Mucosa of rectum (tissue), 2 donors: ENCODE measurements around the gene UNC79.
"Not testable (repeated sequence)": the region's sequence is repeated elsewhere in the genome, so short reads cannot be mapped to it uniquely, and the experiment has no call there.

ENCODE experiments used
- H3K27ac ChIP-seq, 2 donors: one replicate each; pipeline ENCODE4 v1.7.0; 2013; ENCODE audit warnings: inconsistent platforms in 2 of 2, low read depth in 2 of 2, low read length in 2 of 2
- H3K27me3 ChIP-seq, 2 donors: one replicate each; pipeline ENCODE4 v1.7.0; 2013; ENCODE audit warnings: low read length in 2 of 2; ENCODE audit not compliant: control insufficient read depth in 2 of 2, insufficient read depth in 2 of 2
- H3K36me3 ChIP-seq, 2 donors: one replicate each; pipeline ENCODE4 v1.7.0; 2013; ENCODE audit warnings: low read length in 2 of 2; ENCODE audit not compliant: control insufficient read depth in 2 of 2, insufficient read depth in 2 of 2
- H3K4me1 ChIP-seq, 2 donors: one replicate each; pipeline ENCODE4 v1.7.0; 2013; ENCODE audit warnings: low read length in 2 of 2, mild to moderate bottlenecking in 1 of 2; ENCODE audit not compliant: control insufficient read depth in 2 of 2, insufficient read depth in 2 of 2
- H3K4me3 ChIP-seq, 2 donors: one replicate each; pipeline ENCODE4 v1.7.0; 2013; ENCODE audit warnings: low read length in 2 of 2
- H3K9ac ChIP-seq, 2 donors: one replicate each; pipeline ENCODE4 v1.7.0; 2013; ENCODE audit warnings: low read length in 2 of 2, low read depth in 1 of 2, mild to moderate bottlenecking in 1 of 2
- H3K9me3 ChIP-seq, 2 donors: one replicate each; pipeline ENCODE4 v1.7.0; 2013; ENCODE audit warnings: low read length in 2 of 2; ENCODE audit not compliant: control insufficient read depth in 2 of 2
- donor health status: healthy.
- donor health status: Normal muscosa, but diverticular disease.

Gene UNC79

GRCh38 chr14:93430315-93431035 is at the start of gene UNC79:
Gene UNC79, plus strand, starts transcription at chr14:93430939. Its CDS starts 91 bp downstream, at chr14:93431030.
- no peaks in the 10 kb centered on the region for H3K4me1 ChIP-seq
- H3K4me3 ChIP-seq = no peak within 1 kb of the TSS
- H3K9me3 ChIP-seq = no peaks in the 10 kb centered on the region
- peaks cover 7 to 11% of the 10 kb centered on the region in 2 donors for H3K27me3 ChIP-seq
- no peak within 1 kb of the TSS for H3K9ac ChIP-seq
- no peak within 1 kb of the TSS for H3K27ac ChIP-seq
- no peaks in the 10 kb centered on the region for H3K36me3 ChIP-seq

DNA sequence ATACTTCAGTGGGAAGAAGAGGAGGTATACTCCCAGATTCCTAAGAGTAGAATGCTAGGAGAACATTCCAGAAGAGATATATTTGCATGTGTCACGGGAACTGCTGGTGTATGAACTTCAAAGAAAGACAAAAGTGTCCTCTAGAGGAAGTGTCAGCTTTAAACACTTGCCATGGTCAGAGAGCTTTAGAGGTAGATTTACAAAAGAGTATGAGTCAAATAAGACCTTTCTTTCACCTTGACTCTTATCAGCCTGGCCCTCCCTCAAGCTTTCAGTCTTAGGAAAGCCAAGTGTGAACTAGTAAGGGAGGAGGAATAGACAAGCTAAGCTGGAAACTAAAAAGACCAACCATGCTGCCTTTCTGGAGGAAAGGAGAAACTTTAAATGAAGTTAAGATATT is 49.1 kb upstream of the UNC79 start:
- no peaks in the 10 kb centered on the region for H3K36me3 ChIP-seq
- no peak overlapping the region for H3K9ac ChIP-seq
- no peaks in the 10 kb centered on the region for H3K4me1 ChIP-seq
- no peak overlapping the region for H3K4me3 ChIP-seq
- no peaks in the 10 kb centered on the region for H3K27me3 ChIP-seq
- no peak overlapping the region for H3K27ac ChIP-seq
- H3K9me3 ChIP-seq = no peaks in the 10 kb centered on the region

DNA sequence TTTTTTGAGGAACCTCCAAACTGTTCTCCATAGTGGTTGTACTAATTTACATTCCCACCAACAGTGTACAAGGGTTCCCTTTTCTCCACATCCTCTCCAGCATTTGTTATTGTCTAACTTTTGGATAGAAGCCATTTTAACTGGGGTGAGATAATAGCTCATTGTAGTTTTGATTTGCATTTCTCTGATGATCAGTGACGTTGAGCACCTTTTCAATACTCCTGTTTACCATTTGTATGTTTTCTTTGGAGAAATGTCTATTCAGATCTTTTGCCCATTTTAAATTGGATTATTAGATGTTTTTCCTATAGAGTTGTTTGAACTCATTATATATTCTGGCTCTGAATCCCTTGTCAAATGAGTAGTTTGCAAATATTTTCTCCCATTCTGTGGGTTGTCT is 46.5 kb upstream of the UNC79 start:
- not testable (repeated sequence) for H3K27ac ChIP-seq, H3K36me3 ChIP-seq, H3K9ac ChIP-seq, H3K27me3 ChIP-seq, H3K4me1 ChIP-seq, H3K4me3 ChIP-seq, H3K9me3 ChIP-seq

DNA sequence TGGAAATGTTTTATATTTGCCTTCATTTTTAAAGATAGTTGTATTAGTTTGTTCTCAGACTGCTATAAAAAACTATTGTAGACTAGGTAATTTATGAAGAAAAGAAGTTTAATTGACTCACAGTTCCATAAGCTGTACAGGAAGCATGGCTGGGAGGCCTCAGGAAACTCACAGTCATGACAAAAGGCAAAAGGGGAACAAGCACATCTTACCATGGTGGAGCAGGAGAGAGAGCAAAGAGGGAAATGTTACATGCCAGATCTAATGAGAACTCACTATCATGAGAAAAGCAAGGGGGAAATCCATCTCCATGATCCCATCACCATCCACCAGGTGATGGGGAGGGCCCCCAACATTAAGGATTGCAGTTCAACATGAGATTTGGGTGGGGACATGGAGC is 35.5 kb upstream of the UNC79 start:
- H3K4me1 ChIP-seq = no peaks in the 10 kb centered on the region
- H3K27ac ChIP-seq = no peak overlapping the region
- H3K4me3 ChIP-seq = no peak overlapping the region
- H3K9me3 ChIP-seq = no peaks in the 10 kb centered on the region
- no peak overlapping the region for H3K9ac ChIP-seq
- no peaks in the 10 kb centered on the region for H3K27me3 ChIP-seq
- no peaks in the 10 kb centered on the region for H3K36me3 ChIP-seq

DNA sequence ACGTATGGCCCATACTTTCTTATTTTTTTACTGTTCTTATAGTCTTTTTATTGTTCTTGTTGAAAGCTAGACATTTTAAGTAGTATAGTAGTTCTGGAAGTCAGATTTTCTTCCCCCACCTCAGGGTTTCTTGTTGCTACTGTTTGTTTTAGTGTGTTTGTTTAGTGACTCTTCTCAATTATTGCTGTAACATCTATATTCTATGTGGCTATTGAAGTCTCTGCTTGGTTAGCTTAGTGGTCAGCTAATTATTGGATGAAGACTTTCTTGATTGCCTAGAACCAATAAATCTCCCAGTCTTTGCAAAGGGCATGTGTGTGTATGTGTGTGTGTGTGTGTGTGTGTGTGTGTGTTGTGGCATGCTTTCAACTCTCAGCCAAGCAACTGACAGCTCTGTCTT is 34.3 kb upstream of the UNC79 start:
- Histone ChIP-seq H3K4me3 (no peak overlapping the region), H3K4me1 (no peaks in the 10 kb centered on the region), H3K36me3 (no peaks in the 10 kb centered on the region), H3K9me3 (no peaks in the 10 kb centered on the region), H3K27me3 (no peaks in the 10 kb centered on the region), H3K9ac (no peak overlapping the region), H3K27ac (no peak overlapping the region)

GRCh38 chr14:93398491-93398890 is 32.2 kb upstream of the UNC79 start:
- H3K4me3 ChIP-seq = no peak overlapping the region
- H3K27ac ChIP-seq = no peak overlapping the region
- no peaks in the 10 kb centered on the region for H3K27me3 ChIP-seq
- H3K9me3 ChIP-seq = no peaks in the 10 kb centered on the region
- no peak overlapping the region for H3K9ac ChIP-seq
- no peaks in the 10 kb centered on the region for H3K4me1 ChIP-seq
- H3K36me3 ChIP-seq = no peaks in the 10 kb centered on the region

- Histone ChIP-seq H3K36me3 (no peaks in the 10 kb centered on the region), H3K4me1 (no peaks in the 10 kb centered on the region), H3K4me3 (no peak overlapping the region), H3K27me3 (no peaks in the 10 kb centered on the region), H3K27ac (no peak overlapping the region), H3K9me3 (no peaks in the 10 kb centered on the region), H3K9ac (no peak overlapping the region)
Observed at GRCh38 chr14:93402951-93403350, 27.8 kb upstream of the UNC79 start.

- Histone ChIP-seq H3K4me3 (no peak overlapping the region), H3K9me3 (no peaks in the 10 kb centered on the region), H3K27ac (no peak overlapping the region), H3K9ac (no peak overlapping the region), H3K36me3 (no peaks in the 10 kb centered on the region), H3K4me1 (no peaks in the 10 kb centered on the region), H3K27me3 (no peaks in the 10 kb centered on the region)
Observed at GRCh38 chr14:93410021-93410420, 20.7 kb upstream of the UNC79 start.

GRCh38 chr14:93410893-93411292 is 19.8 kb upstream of the UNC79 start:
- Histone ChIP-seq H3K9ac (no peak overlapping the region), H3K27me3 (no peaks in the 10 kb centered on the region), H3K36me3 (no peaks in the 10 kb centered on the region), H3K27ac (no peak overlapping the region), H3K9me3 (no peaks in the 10 kb centered on the region), H3K4me3 (no peak overlapping the region), H3K4me1 (no peaks in the 10 kb centered on the region)

GRCh38 chr14:93425136-93425535 is 5.6 kb upstream of the UNC79 start:
- H3K9ac ChIP-seq, H3K9me3 ChIP-seq, H3K36me3 ChIP-seq, H3K4me3 ChIP-seq, H3K27ac ChIP-seq, H3K4me1 ChIP-seq, H3K27me3 ChIP-seq: not testable (repeated sequence)

DNA sequence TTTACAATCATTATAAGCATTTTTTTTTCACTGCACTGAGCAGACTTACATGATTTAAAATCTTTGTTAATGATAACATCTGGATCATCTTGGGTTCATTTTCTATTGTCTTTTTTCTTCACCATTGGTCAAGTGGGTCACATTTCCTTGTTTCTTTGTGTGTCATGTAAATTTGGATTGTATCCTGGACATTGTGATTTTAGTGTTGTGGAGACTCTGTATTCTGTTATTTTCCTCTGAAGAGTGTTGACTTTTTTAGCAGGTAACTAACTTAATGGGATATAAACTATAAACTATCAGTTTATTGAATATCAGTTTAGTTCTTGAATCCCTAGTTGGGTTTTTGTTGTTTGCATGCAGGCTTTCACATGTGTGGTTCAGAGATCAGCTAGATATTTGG is 4.0 kb upstream of the UNC79 start:
- peaks cover 6 to 11% of the 10 kb centered on the region in 2 donors for H3K27me3 ChIP-seq
- no peak overlapping the region for H3K27ac ChIP-seq
- no peak overlapping the region for H3K4me3 ChIP-seq
- H3K9me3 ChIP-seq = no peaks in the 10 kb centered on the region
- H3K36me3 ChIP-seq = no peaks in the 10 kb centered on the region
- H3K4me1 ChIP-seq = no peaks in the 10 kb centered on the region
- no peak overlapping the region for H3K9ac ChIP-seq
